ENCODE data around the gene STIL. TPM values are rescaled to one million over a fixed set of nuclear protein-coding genes. Genes with fewer than 3 reads are reported as not detected.

Gene STIL
- total and polyA plus RNA-seq, 2 of the 13 experiments (the other 11 are each of a cell fraction or from before 2014, with no cell fraction given), result 13.7 to 18.6 TPM

- TF ChIP-seq NAIF1 (CRISPR knock-in tag; IDR thresholded peaks at IDR 0.05; ENCODE audit: borderline replicate concordance), result no peak
- peak; percentile 68; the same call in 1 of the 2 replicates for TF ChIP-seq ZNF891 (CRISPR knock-in tag; IDR thresholded peaks at IDR 0.05)
- no peak for TF ChIP-seq PCBP2 (optimal IDR thresholded peaks at IDR 0.05; ENCODE audit: low read depth, low read length, poor library complexity, severe bottlenecking)
- no peak for TF ChIP-seq TRIM24 (CRISPR knock-in tag; IDR thresholded peaks at IDR 0.05)
- TF ChIP-seq ZNF282 (IDR thresholded peaks at IDR 0.05; ENCODE audit: partially characterized antibody), result no peak
- peak; percentile 64 for TF ChIP-seq PRDM15 (CRISPR knock-in tag; IDR thresholded peaks at IDR 0.05)
- TF ChIP-seq ZNF850 (CRISPR knock-in tag; conservative IDR thresholded peaks at IDR 0.05), result 0 out of 2 replicates have a peak, but pooled peaks have one; percentile 34
- TF ChIP-seq THAP8 (CRISPR knock-in tag; IDR thresholded peaks at IDR 0.05; ENCODE audit: borderline replicate concordance), result no peak
- TF ChIP-seq ZNF781 (CRISPR knock-in tag; IDR thresholded peaks at IDR 0.05; ENCODE audit: borderline replicate concordance, not compliant biosample characterization), result peak; percentile 68
- no peak for TF ChIP-seq ZBTB8A (CRISPR knock-in tag; IDR thresholded peaks at IDR 0.05; ENCODE audit: borderline replicate concordance, low read depth)
- TF ChIP-seq KDM1A (CRISPR knock-in tag; IDR thresholded peaks at IDR 0.05), result no peak
- TF ChIP-seq NFIB (CRISPR knock-in tag; IDR thresholded peaks at IDR 0.05; ENCODE audit: borderline replicate concordance), result no peak
- no peak for TF ChIP-seq ETV5 (CRISPR knock-in tag; IDR thresholded peaks at IDR 0.05; ENCODE audit: borderline replicate concordance)
- TF ChIP-seq SIN3B (IDR thresholded peaks at IDR 0.05; ENCODE audit: low read length), result no peak
- TF ChIP-seq MLLT10 (CRISPR knock-in tag; IDR thresholded peaks at IDR 0.05), result no peak
- TF ChIP-seq HNF4G (IDR thresholded peaks at IDR 0.05; ENCODE audit: borderline replicate concordance, low read depth, low read length), result no peak
- no peak for TF ChIP-seq HNF4G (CRISPR knock-in tag; IDR thresholded peaks at IDR 0.05; ENCODE audit: borderline replicate concordance, low read depth)
- no peak for TF ChIP-seq CHCHD3 (CRISPR knock-in tag; IDR thresholded peaks at IDR 0.05)
- TF ChIP-seq SPEN (CRISPR knock-in tag; IDR thresholded peaks at IDR 0.05; ENCODE audit: low read depth), result no peak; the same call in 1 of the 2 replicates
- TF ChIP-seq, protein P1, sequence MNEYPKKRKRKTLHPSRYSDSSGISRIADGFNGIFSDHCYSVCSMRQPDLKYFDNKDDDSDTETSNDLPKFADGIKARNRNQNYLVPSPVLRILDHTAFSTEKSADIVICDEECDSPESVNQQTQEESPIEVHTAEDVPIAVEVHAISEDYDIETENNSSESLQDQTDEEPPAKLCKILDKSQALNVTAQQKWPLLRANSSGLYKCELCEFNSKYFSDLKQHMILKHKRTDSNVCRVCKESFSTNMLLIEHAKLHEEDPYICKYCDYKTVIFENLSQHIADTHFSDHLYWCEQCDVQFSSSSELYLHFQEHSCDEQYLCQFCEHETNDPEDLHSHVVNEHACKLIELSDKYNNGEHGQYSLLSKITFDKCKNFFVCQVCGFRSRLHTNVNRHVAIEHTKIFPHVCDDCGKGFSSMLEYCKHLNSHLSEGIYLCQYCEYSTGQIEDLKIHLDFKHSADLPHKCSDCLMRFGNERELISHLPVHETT (CRISPR knock-in tag; conservative IDR thresholded peaks at IDR 0.05), result peak; percentile 14
- 0 out of 2 replicates have a peak, but pooled peaks have one; percentile 46 for TF ChIP-seq PCBP1 (IDR thresholded peaks at IDR 0.05; ENCODE audit: borderline replicate concordance, low read depth, low read length)
- 0 out of 2 replicates have a peak, but pooled peaks have one; percentile 34 for TF ChIP-seq POGK (CRISPR knock-in tag; conservative IDR thresholded peaks at IDR 0.05)
Measured at GRCh38 chr1:47333922-47334764, 20.2 kb upstream of the STIL start (continued).

Measured in HepG2 (cell line).